HG02588 (cell line): ENCODE results near the gene SPEM1.
"Not testable (repeated sequence)": the region's sequence is repeated elsewhere in the genome, so short reads cannot be mapped to it uniquely, and the experiment has no call there.

ENCODE experiments used
- ATAC-seq: cut with Tn5 transposase; IDR thresholded peaks from one replicate; pipeline ENCODE4 v1.9.1; 2021; ENCODE audit warnings: mild to moderate bottlenecking, moderate library complexity; ENCODE audit not compliant: unreplicated experiment

Gene SPEM1

GRCh38 chr17:7467498-7467897 is 47.4 kb downstream of the SPEM1 start:
- no peak for ATAC-seq

- ATAC-seq, result no peak
Observed at GRCh38 chr17:7468290-7468689, 48.2 kb downstream of the SPEM1 start.

GRCh38 chr17:7468804-7469389 is 48.8 kb downstream of the SPEM1 start:
- no peak for ATAC-seq

- ATAC-seq, result not testable (repeated sequence)
Observed at GRCh38 chr17:7469843-7470242, 49.7 kb downstream of the SPEM1 start.

- not testable (repeated sequence) for ATAC-seq
Observed at GRCh38 chr17:7470457-7470973, 50.4 kb downstream of the SPEM1 start.
